ENCODE data around the gene DRAP1. TPM values are rescaled to one million over a fixed set of nuclear protein-coding genes. Genes with fewer than 3 reads are reported as not detected.

Gene DRAP1
- total and polyA plus RNA-seq, 9 of the 15 experiments (the other 6 are each of a cell fraction or from before 2014, with no cell fraction given): 9.6 to 200 (median 92.9) TPM

DNA sequence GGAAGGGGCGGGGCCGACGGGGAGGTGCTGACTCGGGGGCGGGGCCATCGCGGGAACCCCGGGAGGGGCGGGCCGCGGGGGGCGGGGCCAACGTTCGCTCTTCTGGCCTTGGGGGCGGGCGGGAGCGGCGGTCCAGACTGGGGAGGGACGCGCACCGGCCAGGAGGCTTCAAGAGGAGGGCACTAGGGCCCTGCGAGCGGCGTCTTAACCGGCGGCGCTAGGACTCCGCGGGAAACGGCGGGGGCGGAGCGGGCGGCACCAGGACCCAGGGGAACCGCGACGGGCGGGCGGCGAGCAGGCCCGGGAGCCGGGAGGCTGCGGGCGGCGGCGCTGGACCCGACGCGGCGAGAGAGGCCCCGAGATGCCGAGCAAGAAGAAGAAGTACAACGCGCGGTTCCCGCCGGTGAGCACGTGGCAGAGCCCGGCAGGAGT is at the start of gene DRAP1 (continued):
- TF ChIP-seq, protein P1, sequence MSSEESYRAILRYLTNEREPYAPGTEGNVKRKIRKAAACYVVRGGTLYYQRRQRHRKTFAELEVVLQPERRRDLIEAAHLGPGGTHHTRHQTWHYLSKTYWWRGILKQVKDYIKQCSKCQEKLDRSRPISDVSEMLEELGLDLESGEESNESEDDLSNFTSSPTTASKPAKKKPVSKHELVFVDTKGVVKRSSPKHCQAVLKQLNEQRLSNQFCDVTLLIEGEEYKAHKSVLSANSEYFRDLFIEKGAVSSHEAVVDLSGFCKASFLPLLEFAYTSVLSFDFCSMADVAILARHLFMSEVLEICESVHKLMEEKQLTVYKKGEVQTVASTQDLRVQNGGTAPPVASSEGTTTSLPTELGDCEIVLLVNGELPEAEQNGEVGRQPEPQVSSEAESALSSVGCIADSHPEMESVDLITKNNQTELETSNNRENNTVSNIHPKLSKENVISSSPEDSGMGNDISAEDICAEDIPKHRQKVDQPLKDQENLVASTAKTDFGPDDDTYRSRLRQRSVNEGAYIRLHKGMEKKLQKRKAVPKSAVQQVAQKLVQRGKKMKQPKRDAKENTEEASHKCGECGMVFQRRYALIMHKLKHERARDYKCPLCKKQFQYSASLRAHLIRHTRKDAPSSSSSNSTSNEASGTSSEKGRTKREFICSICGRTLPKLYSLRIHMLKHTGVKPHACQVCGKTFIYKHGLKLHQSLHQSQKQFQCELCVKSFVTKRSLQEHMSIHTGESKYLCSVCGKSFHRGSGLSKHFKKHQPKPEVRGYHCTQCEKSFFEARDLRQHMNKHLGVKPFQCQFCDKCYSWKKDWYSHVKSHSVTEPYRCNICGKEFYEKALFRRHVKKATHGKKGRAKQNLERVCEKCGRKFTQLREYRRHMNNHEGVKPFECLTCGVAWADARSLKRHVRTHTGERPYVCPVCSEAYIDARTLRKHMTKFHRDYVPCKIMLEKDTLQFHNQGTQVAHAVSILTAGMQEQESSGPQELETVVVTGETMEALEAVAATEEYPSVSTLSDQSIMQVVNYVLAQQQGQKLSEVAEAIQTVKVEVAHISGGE (CRISPR knock-in tag; IDR thresholded peaks at IDR 0.05): peak in 1 of 3 experiments; percentile 74; a peak in 1 of 6 replicates
- no peak for TF ChIP-seq ZNF445 (CRISPR knock-in tag; IDR thresholded peaks at IDR 0.05; ENCODE audit: low read depth)
- no peak for TF ChIP-seq HDAC2 (IDR thresholded peaks at IDR 0.05)
- peak; percentile 35; the same call in 1 of the 2 replicates for TF ChIP-seq CHD2 (IDR thresholded peaks at IDR 0.05; ENCODE audit: low read depth, low read length)
- TF ChIP-seq ZKSCAN8 (CRISPR knock-in tag; IDR thresholded peaks at IDR 0.05): no peak
- no peak for TF ChIP-seq ZNF507 (tag; conservative IDR thresholded peaks at IDR 0.05)
- TF ChIP-seq ESRRA (IDR thresholded peaks at IDR 0.05; ENCODE audit: borderline replicate concordance, low read depth): peak; percentile 88; the same call in 1 of the 2 replicates
- TF ChIP-seq MAFK (IDR thresholded peaks at IDR 0.05; ENCODE audit: low read length): no peak
- TF ChIP-seq GABPB1 (CRISPR knock-in tag; IDR thresholded peaks at IDR 0.05): peak; percentile 85
- TF ChIP-seq ZNF121 (CRISPR knock-in tag; conservative IDR thresholded peaks at IDR 0.05): no peak
- no peak for TF ChIP-seq NFIX (CRISPR knock-in tag; IDR thresholded peaks at IDR 0.05; ENCODE audit: low read depth)
- TF ChIP-seq TEAD4 (IDR thresholded peaks at IDR 0.05; ENCODE audit: low read length): peak; percentile 51
- TF ChIP-seq TEAD4 (CRISPR knock-in tag; IDR thresholded peaks at IDR 0.05; ENCODE audit: borderline replicate concordance): no peak
- TF ChIP-seq CTBP1 (IDR thresholded peaks at IDR 0.05; ENCODE audit: borderline replicate concordance): peak; percentile 96
- no peak for TF ChIP-seq MYBL2 (IDR thresholded peaks at IDR 0.05; ENCODE audit: low read depth)
- TF ChIP-seq MYBL2 (CRISPR knock-in tag; IDR thresholded peaks at IDR 0.05; ENCODE audit: borderline replicate concordance): no peak
- TF ChIP-seq ELF1 (tag; IDR thresholded peaks at IDR 0.05): 0 out of 2 replicates have a peak, but pooled peaks have one; percentile 52
- no peak for TF ChIP-seq SIRT6 (IDR thresholded peaks at IDR 0.05; ENCODE audit: low read depth, low read length)
- TF ChIP-seq ZFPM2 (CRISPR knock-in tag; IDR thresholded peaks at IDR 0.05): no peak
- peak; percentile 52; the same call in 1 of the 2 replicates for TF ChIP-seq PHF8 (IDR thresholded peaks at IDR 0.05; ENCODE audit: borderline replicate concordance, low read length)
- TF ChIP-seq, protein P2, sequence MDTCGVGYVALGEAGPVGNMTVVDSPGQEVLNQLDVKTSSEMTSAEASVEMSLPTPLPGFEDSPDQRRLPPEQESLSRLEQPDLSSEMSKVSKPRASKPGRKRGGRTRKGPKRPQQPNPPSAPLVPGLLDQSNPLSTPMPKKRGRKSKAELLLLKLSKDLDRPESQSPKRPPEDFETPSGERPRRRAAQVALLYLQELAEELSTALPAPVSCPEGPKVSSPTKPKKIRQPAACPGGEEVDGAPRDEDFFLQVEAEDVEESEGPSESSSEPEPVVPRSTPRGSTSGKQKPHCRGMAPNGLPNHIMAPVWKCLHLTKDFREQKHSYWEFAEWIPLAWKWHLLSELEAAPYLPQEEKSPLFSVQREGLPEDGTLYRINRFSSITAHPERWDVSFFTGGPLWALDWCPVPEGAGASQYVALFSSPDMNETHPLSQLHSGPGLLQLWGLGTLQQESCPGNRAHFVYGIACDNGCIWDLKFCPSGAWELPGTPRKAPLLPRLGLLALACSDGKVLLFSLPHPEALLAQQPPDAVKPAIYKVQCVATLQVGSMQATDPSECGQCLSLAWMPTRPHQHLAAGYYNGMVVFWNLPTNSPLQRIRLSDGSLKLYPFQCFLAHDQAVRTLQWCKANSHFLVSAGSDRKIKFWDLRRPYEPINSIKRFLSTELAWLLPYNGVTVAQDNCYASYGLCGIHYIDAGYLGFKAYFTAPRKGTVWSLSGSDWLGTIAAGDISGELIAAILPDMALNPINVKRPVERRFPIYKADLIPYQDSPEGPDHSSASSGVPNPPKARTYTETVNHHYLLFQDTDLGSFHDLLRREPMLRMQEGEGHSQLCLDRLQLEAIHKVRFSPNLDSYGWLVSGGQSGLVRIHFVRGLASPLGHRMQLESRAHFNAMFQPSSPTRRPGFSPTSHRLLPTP (IDR thresholded peaks at IDR 0.05; ENCODE audit: borderline replicate concordance, extremely low read depth, insufficient read length): no peak
- TF ChIP-seq NRF1 (conservative IDR thresholded peaks at IDR 0.05 in 1 of 2, IDR thresholded peaks at IDR 0.05 in 1 of 2): no peak
- TF ChIP-seq PHB (CRISPR knock-in tag; IDR thresholded peaks at IDR 0.05): no peak
- TF ChIP-seq PHF21A (IDR thresholded peaks at IDR 0.05; ENCODE audit: borderline replicate concordance, low read depth): no peak
